COLO668 (cell line): ENCODE measurements around the gene AIFM1.

Experiments used
- DNase-seq: peaks from one replicate; lab custom pipeline; 2025; ENCODE audit not compliant: unreplicated experiment; lab: John Stamatoyannopoulos, UW

Gene AIFM1

DNA sequence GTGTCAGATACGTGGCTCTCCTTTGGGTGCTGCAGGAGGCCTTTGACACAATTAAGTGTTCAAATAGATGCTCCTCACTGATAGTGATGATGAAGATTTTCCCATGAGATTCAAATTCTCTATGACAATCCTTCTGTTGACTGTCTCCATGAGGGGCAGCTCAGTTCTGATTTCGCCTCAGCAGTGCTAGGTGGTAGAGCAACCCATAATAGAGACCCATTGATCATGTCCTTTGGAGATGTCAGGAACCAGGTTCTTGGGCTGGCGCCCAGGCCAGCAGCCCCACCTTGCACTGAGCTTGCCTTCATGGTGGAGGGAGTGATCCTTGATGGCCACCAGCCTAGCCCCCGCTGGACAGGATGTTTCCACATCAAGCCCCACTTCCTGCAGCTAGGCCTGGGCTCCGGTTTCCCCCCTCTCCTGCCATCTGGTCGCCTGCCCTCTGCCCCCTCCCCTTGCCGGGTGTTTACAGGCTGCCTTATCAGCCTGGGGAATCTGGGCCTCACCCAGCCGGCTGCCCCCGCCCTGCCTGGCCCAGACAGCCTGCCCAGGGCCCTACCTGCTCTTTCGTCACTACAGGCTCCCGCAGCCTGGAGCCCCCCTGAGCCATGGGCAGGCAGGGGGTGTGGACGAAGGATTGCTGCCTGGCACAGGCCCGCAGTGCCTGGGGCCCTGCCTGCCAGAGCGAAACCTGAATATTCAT lies 68.0 kb downstream of the AIFM1 start:
- peak; percentile 7 for DNase-seq

DNA sequence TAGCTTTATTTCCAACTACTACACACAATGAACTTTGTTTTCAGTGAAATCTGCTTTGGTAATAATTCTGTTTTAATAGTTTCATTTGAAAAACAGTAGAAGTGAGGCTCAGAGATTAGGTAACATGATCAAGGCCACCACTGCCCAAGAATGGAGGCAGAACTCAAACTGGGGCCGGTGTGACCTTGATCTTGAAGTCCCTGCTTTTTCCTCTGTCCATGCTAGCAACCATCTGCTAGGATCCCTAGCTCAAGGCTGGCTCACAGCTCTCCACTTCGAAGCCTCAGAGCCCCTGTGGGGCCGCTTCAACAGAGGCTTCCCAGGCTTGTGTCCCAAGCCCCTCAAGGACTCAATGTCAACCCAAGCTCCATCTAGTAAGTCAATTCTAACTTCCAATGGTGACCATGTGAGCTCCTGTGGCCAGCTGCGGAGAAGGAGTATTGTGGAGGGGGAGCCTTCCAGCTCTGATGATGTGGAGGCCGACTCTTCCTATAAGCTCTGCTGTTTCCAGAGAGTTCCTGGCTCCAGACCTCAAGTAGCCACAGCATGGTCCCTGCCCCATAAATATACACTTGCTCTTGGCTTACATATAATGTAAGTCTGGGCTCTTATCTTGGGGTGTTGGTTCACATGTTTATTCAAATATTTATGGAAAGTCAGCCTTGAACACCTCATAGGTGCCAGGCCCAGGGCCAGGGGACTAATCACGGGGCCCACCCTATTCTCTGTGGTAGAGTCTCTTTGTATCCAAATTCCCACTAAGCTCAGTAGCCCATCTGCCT lies 70.2 kb downstream of the AIFM1 start:
- DNase-seq = no peak

DNA sequence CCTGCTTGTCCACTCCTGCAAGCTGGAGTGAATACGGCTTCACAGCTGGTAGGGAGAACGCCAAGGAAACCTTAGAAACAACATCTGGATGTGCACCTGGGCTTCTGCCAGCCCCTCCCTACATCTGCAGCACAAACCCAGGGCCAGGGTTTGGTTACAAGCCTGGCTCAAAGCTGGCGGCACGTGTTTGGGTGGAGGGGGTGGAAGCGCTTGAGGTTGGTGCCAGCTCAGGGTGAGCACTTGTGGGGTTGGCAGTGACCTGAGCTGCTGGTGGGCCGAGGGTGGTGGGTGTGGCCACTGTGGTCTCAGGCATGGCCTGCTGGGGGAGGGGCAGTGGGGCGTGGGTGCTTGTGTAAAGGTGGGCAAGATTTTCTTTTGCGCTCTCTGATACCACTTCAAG lies 70.9 kb downstream of the AIFM1 start:
- peak; percentile 5 for DNase-seq

DNA sequence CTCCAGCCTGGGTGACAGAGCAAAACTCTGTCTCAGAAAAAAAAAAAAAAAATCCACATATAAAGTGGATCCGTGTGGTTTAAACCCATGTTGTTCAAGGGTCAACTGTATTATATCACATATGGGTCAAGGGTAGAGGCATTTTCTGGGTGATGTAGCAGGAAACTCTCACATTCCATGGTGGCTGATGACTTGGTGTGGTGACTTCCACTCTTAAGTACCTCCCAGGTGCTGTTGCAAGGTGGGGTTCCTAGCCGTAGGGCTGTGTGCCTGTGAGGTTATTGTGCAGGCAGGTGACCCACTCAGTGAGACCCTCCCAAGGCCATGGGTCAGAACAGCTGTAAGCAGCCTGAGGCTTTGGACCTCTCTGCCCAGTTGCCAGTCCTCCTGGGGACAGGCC lies 72.4 kb downstream of the AIFM1 start:
- DNase-seq = no peak

DNA sequence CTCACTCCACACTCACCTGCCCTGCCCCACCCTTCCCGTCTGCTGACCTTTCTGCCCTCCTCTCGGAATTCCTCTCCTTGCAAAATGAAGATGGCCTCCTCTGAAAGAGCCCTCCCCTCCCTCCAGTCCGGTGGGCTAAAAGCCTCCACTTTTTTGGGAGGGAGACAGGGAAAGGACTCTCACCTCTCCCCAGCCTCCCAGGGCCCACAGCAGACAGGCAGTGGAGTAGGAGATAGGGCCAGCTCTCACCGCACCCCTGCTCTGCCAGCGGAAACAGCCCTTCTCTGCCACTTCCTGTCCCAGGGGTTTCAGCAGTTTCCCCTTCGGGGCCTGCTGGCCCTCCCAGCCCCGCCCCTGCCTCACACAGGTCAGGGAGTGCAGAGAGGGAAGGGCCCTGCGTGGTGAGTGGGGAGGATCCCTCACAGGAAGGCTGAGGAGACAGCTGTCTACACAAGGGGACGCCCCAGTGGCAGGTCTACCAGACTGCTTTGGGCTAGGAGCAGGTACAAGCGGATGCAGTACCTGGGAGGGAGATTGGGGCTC lies 73.6 kb downstream of the AIFM1 start:
- DNase-seq = peak; percentile 74

DNA sequence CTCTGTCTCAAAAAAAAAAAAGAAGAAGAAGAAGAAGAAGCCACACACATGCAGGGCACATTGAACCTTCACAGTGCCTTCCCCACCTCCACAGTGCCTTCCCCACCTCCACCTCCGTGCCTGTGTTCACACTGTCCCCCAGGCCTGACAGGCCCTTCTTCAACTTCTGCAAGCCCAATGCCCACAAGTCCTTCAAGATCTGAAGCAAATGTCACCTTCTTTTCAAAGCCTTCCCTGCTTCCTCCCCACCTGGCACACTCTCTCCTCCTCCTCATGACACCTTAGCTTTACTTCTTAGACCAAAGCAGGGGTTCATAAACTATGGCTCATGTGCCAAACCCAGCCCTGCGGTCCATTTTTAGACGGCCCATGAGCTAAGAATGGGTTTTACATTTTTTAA lies 75.3 kb downstream of the AIFM1 start:
- no peak for DNase-seq

DNA sequence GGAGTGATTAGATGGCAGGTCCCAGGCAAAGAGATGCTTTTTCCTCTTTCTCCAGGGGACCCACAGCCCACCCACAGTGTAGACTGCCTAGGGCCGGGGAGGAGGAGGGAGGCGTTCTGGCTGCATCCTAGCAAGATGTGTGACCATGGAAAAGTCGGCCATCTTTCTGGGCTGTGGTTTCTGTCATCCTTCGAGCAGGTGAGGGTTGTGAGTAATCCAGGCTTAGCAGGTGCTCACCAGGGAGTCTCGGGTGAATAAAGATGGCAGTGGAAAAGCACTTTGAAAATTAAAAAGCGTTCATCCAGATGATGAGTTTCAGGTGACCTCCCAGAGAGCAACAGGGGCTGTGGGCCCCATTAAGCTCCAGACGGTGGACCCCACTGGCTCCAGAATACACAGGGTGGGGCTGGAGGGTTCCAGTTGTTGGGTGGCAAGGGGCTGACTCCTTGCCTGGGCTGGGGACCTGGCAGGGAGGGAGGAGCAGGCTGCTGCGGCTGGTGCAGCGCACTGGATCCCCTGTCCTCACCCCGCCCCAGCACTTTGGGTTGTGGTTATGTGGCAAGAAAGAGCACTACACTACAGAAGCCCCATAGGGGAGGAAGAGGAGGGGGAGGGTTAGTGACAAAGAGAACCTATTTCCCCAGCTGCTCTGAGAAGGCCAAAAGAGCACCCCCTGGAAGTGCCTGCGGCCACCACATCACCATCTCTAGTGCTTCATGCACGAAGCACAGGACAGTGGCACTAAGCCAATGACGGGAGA lies 79.0 kb downstream of the AIFM1 start:
- DNase-seq = peak; percentile 27

DNA sequence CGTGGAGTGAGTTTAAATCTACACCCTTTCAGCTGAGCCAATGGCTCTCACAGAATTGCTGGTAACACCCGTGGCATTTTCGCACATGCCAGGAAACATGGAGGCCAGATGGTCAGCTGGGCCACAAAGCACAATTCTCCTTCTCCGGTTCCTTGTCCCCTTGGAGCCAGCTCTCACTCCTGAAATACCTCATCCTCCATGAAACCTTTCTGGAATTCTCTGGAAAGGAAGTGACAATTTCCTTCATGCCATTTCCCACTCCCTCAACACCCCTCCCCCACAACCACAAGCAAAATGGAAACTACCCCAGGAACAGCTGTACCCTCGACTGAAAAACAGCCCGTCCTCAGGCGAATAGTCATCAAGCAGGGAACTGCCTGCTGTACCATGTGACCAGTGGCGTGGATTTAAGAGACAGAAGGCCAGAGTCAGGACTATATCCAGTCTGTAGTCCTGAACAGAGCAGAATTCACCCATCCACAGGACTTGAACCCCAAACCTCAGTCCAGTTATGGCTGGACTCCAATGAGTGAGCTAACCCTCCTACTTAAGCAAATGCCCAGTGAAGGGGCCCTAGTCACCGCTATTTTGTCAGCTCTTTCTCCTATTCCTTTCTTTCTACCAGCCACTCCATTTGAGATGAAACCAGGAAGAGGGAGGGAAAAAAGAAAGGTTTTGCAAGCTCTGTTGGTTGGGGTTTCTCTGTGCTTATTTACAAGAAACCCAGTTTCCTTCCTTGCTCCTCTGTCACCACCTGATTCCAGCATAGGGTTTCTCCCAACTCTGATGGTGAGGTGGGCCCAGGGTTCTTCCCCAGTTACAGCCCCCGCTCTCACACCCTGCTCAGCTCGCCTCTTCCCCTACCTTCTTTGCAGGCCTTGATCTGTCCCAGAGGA lies 79.8 kb downstream of the AIFM1 start:
- no peak for DNase-seq

DNA sequence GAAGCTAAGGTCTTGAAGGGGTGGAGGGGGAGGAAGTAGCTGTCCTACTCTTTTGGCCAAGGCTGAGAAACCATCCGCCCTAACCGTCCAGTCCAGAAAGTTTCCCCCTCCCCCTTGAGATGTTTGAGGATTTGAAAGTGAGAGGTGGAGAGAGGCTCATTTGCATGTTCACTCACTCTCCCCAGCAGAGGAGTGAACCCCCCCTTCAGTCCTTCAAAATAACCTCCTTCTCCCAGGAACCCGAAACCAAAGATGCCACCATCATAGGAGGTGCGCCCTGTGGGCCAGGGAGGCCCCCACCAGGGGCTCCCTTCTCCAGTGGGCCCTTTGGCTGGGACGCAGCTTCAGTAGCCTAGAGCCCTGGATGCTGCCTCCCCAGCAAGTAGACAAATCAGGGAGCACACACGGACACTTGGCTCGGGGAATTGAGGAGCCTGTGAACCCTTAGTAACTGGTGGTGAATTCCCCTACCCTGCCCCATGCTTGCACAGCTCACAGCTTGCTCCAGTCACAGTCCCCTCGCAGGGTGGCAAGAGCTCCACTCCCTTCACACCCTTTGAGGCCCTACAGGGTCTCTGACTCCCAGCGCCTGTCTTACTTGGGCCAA lies 80.9 kb downstream of the AIFM1 start:
- no peak for DNase-seq

DNA sequence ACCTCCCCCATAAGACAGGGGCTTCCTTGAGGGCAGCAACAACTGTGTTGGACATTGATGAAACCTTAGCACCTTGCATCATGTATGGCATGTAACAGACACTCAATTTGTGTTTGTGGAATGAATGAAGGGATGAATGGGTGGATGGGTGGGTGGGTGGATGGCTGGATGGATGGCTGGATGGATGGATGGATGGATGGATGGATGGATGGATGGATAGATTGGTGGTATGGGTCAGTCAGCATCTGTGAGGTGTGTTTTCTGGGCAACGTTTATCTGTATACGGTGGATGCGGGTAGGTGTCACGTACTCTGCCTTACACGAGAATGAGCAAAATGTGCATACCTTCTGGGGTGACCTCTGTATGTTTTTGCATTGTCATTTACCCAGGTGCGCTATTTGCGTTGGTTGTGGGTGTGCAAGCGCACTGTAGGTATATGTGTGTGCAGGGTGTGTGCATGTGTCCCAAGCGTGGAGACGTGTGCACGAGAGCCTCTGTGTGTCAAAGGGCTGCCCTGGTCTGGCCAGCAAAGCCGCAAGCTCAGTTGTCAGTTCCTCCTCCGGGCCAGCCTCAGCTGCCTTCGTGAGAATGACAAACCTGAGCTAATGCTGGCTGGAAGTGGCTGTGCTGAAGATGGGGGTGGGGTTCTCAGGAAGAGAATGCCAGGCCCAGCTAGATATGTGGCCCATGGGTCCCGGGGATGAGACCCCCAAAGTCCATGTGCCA lies 81.8 kb downstream of the AIFM1 start:
- no peak for DNase-seq

DNA sequence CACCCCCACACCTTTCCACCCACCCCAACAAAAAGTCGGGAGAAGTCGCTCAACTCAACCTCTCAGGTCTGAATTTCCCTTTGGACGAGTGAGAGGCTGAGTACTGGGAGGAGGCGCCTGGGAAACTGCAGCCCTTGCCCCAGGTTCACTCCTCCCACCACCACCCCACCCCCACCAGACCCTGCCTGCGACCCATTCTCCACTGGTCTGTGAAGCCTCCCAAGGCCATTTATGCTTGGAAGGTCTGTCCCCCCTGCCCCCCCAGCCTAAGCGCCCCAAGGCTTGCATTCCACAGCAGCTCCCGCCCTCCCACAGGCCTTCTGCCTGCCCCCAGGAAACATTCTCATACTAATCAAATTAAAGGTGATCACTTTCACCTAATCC lies 82.5 kb downstream of the AIFM1 start:
- no peak for DNase-seq

DNA sequence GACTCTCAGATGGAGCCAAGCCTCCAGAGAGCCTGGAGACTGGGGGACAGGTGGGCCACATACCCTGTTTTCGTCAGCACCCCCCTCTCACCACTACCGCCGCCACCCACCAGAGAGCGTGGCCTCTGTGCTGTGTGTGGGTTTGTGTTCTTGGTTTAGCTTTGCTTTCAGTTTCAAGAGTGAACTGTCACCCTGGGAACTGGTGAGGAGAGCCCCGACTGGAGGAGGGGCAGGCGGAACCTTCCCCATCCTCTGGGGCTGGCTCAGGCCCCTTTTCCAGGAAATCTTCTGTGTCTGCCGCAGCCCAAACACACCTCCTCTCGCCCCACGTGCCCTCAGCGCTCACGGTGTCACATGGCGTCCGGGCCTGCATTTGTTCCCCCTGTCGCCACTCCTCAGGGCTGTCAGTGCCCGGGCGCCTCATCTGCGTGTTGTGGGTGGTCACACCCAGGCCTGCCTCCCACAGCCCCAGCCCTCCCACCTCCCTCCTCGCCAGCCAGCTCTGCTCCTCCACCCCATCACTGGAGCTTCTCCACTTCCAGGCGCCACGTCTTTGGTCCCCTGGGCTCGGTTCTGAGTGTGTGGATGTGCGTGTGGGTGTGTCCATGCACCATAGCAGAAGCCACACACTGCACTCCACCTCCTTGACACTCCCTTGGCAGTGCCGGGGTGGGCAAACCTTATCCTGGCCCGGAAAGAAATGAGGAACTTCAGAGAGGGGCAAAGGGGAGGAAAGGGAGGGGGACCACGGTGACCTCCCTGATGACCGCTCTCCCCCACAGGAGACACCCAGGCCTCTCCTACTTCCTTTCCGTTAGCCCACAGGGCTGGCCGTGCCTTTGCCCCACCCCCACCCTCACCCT lies 83.2 kb downstream of the AIFM1 start:
- DNase-seq = no peak

DNA sequence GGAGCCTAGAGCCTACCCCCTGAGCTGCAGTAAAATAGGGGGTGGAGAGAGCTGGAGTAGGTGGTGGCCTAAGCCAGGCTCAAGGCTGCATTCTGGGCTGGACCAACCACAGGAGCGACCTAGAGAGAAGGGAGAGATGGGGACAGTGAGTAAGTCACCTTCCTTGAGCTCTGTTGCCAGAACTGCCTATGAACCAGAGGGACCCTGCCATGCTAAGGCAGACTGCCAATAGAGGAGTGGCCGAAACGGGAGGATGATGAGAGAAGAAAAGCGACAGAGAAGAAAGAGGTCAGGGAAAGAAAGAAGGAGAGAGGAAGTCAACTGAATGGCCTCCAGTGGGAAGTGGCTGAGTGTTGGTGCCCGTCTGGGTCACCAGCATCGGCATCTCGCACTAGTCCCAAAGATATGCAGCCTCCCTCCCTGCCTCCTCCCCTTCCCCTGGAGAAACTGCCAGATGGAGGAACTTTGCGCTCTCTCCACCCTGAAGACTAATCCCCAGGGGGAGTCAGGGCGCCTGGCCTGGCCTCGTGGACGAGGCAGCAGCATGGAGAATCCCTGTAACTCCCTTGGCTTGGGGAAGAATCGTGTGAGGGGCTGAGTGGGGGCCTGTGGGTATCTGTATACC lies 84.1 kb downstream of the AIFM1 start:
- no peak for DNase-seq

DNA sequence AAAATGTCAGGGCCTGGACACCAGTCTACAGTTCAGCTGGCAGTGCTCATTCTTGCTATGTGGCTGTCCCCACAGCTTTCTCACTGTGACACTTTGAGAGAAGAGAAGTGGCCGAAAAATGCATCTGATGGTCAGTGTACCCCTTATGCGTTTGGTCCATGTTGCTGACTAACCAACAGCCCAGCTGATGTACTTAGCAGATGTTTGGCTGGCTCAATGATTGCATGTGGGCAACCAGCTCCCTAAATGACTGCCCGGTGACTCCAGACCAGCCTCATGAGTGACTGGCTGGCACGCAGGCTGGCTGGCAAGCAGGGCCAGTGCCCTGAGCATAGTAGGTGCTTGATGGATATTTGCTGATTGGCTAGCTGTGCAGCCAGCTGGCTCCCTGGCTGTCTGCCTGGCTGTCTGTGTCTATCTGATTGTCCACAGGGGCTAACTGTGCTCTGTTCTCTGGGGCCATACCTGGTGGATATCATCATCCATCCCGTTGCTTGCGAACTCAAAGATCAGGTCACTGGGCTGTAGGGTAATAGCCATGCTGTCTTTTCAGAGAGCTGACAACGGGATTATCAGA lies 84.8 kb downstream of the AIFM1 start:
- no peak for DNase-seq

DNA sequence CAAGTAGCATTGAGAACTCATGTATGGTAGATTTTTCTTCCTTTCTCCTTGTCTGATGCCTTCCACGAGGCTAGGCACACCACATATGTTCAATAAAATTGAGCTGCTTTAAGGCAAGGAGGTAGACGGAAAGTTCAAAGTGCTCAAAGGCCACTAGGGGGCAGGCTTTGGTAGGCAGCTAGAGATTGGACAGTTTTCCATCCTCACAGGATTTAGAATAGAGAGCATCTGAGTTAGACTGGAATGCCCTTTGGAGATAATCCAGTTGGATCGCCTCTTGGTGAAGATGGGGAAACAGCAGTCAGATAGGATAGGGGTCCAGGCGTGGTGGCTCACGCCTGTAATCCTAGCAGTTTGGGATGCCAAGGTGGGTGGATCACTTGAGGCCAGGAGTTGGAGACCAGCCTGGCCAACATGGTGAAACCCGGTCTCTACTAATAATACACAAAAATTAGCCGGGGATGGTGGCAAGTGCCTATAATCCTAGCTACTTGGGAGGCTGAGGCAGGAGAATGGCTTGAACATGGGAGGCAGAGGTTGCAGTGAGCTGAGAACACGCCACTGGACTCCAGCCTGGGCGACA lies 85.7 kb downstream of the AIFM1 start:
- peak; percentile 49 for DNase-seq
